GM19193 (cell line): Measurements from ENCODE around the gene ZNF580.
A peak's percentile ranks its signal among the peaks of the same experiment; 100 is the strongest.

ENCODE experiments used
- POLR2A ChIP-seq: IDR thresholded peaks from 4 replicates; pipeline ENCODE4 v1.6.1; 2011; ENCODE audit not compliant: insufficient read depth, insufficient read length; ENCODE audit errors: extremely low read depth

Gene ZNF580

GRCh38 chr19:55667511-55667910 is 26.7 kb downstream of the ZNF580 start:
- TF ChIP-seq POLR2A = no peak

- no peak for TF ChIP-seq POLR2A
Measured at GRCh38 chr19:55667958-55668357, 27.2 kb downstream of the ZNF580 start.

GRCh38 chr19:55668603-55669348 is 28.0 kb downstream of the ZNF580 start:
- TF ChIP-seq POLR2A = no peak

- TF ChIP-seq POLR2A = no peak
Measured at GRCh38 chr19:55669418-55670279, 28.8 kb downstream of the ZNF580 start.

GRCh38 chr19:55670280-55671053 is 29.7 kb downstream of the ZNF580 start:
- TF ChIP-seq POLR2A = no peak

- no peak for TF ChIP-seq POLR2A
Measured at GRCh38 chr19:55671054-55671378, 30.2 kb downstream of the ZNF580 start.

GRCh38 chr19:55672418-55672817 is 31.6 kb downstream of the ZNF580 start:
- no peak for TF ChIP-seq POLR2A

- TF ChIP-seq POLR2A = no peak
Measured at GRCh38 chr19:55673465-55673864, 32.7 kb downstream of the ZNF580 start.

- no peak for TF ChIP-seq POLR2A
Measured at GRCh38 chr19:55673889-55674288, 33.1 kb downstream of the ZNF580 start.

- TF ChIP-seq POLR2A = no peak
Measured at GRCh38 chr19:55674459-55674840, 33.6 kb downstream of the ZNF580 start.

GRCh38 chr19:55674841-55675660 is 34.2 kb downstream of the ZNF580 start, which contains the start of gene EPN1:
Gene EPN1, plus strand, starts transcription at chr19:55675226. Its CDS starts 3,402 bp downstream, at chr19:55678628.
- TF ChIP-seq POLR2A = peak; percentile 68

GRCh38 chr19:55675661-55676354 is 35.0 kb downstream of the ZNF580 start:
- TF ChIP-seq POLR2A = no peak

- no peak for TF ChIP-seq POLR2A
Measured at GRCh38 chr19:55676383-55676782, 35.6 kb downstream of the ZNF580 start.
